Transverse colon (tissue), 4 donors: ENCODE measurements around the gene RIPK3. TPM values are rescaled to one million over a fixed set of nuclear protein-coding genes. Genes with fewer than 3 reads are reported as not detected.

ENCODE experiments used
- DNase-seq: peaks from one replicate; pipeline ENCODE4 v3.0.0-alpha.2; 2019
- H3K27ac ChIP-seq, 4 donors: fragments of 200-600 bp; sonication (generic); 2 replicates each; pipeline ENCODE4 v1.5.1; 2016 to 2018; ENCODE audit warnings: inconsistent platforms in 4 of 4
- H3K27me3 ChIP-seq: fragments of 200-600 bp; sonication (generic); 2 replicates; pipeline ENCODE4 v1.5.1; 2017; ENCODE audit warnings: inconsistent platforms
- H3K36me3 ChIP-seq, 4 donors: fragments of 200-600 bp; sonication (generic); 2 replicates each; pipeline ENCODE4 v1.5.1; 2017 to 2019; ENCODE audit warnings: inconsistent platforms in 4 of 4
- H3K4me1 ChIP-seq, 4 donors: fragments of 200-600 bp; sonication (generic); 2 replicates each; pipeline ENCODE4 v1.5.1; 2017 to 2020; ENCODE audit warnings: inconsistent platforms in 4 of 4
- H3K4me3 ChIP-seq, 4 donors: fragments of 200-600 bp; sonication (generic); 1 replicate in 1 of 4; 2 replicates in 3 of 4; pipeline versions ENCODE4 v1.5.1 to v1.6.1; 2017 to 2019; ENCODE audit warnings: inconsistent platforms in 4 of 4
- H3K9me3 ChIP-seq, 2 donors: fragments of 200-600 bp; sonication (generic); 2 replicates each; pipeline ENCODE4 v1.5.1; 2017 to 2019; ENCODE audit warnings: inconsistent platforms in 2 of 2
- EP300 ChIP-seq: sonication (generic); formaldehyde crosslinking; IDR thresholded peaks from one replicate; pipeline ENCODE4 v1.6.1; 2017; ENCODE audit warnings: antibody characterized with exemption, low read depth
- POLR2A ChIP-seq: fragments of 450-650 bp; IDR thresholded peaks from one replicate; pipeline ENCODE4 v1.6.1; 2016; ENCODE audit warnings: antibody characterized with exemption, mild to moderate bottlenecking, moderate library complexity
- POLR2AphosphoS5 ChIP-seq, 3 donors: sonication (generic); formaldehyde crosslinking; IDR thresholded peaks; one replicate each; pipeline ENCODE4 v1.6.1; 2016; ENCODE audit warnings: antibody characterized with exemption in 3 of 3
- WGBS, 2 donors: methylation state at CpG; one replicate each; pipeline ENCODE4 v1.1.5; 2018; ENCODE audit warnings: low coverage in 1 of 2; 5-methylcytosine and 5-hydroxymethylcytosine counted together
- in situ Hi-C, 4 donors: fragments of 200-750 bp; cut with MboI; loops; one replicate each; pipeline versions ENCODE4 v1.15.0 to v1.15.1; 2017; ENCODE audit warnings: low sequenced_read_pairs in 3 of 4, low pct_ligation_motif_present in 1 of 4, low pct_unique_long_range_greater_than_20kb in 1 of 4
- intact Hi-C: fragments of 100-400 bp; cut with DNase I; formaldehyde crosslinking; loops from one replicate; pipeline ENCODE4 v1.15.1; 2023; ENCODE audit warnings: low total_unique reads
- total RNA-seq, 4 donors: library from RNA; depleted of rRNA; stranded (reverse); fragments of >200 nt; gene quantifications; one replicate each; pipeline ENCODE4 v1.1.0, GENCODE V29; 2016
- TF ChIP-seq, protein P1 (sequence below), 5 experiments: fragments of 200-600 bp in 3 of 5; fragments of 450-650 bp in 2 of 5; sonication (generic) in 3 of 5; IDR thresholded peaks; 1 replicate in 2 of 5; 2 replicates in 3 of 5; pipeline ENCODE4 v1.5.1; 2016 to 2017; ENCODE audit warnings: antibody characterized with exemption in 5 of 5, inconsistent platforms in 3 of 5, mild to moderate bottlenecking in 2 of 5, moderate library complexity in 1 of 5

The RIPK3 gene
- total RNA-seq, 4 donors from 2014 or later, result 19.3 to 156 (median 53.6) TPM

GRCh38 chr14:24338843-24339242, 948 bp downstream of the RIPK3 start:
- intact Hi-C loops, result no loop called here
- Histone ChIP-seq H3K4me1 (peaks cover 9 to 30% (median 17%) of the 10 kb centered on the region in 4 donors), H3K27ac (peak overlapping the region in 2 of 4 donors; percentile 82 to 85), H3K4me3 (peak overlapping the region in 3 of 4 donors; percentile 47 to 60 (median 57)), H3K36me3 (peaks cover 0 to 4% (median 0%) of the 10 kb centered on the region in 4 donors), H3K9me3 (no peaks in the 10 kb centered on the region), H3K27me3 (peaks cover 17% of the 10 kb centered on the region)
- TF ChIP-seq, protein P1, sequence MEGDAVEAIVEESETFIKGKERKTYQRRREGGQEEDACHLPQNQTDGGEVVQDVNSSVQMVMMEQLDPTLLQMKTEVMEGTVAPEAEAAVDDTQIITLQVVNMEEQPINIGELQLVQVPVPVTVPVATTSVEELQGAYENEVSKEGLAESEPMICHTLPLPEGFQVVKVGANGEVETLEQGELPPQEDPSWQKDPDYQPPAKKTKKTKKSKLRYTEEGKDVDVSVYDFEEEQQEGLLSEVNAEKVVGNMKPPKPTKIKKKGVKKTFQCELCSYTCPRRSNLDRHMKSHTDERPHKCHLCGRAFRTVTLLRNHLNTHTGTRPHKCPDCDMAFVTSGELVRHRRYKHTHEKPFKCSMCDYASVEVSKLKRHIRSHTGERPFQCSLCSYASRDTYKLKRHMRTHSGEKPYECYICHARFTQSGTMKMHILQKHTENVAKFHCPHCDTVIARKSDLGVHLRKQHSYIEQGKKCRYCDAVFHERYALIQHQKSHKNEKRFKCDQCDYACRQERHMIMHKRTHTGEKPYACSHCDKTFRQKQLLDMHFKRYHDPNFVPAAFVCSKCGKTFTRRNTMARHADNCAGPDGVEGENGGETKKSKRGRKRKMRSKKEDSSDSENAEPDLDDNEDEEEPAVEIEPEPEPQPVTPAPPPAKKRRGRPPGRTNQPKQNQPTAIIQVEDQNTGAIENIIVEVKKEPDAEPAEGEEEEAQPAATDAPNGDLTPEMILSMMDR (IDR thresholded peaks at IDR 0.05), result no peak
- TF ChIP-seq EP300, result no peak
- TF ChIP-seq POLR2AphosphoS5 (IDR thresholded peaks at IDR 0.05), result no peak
- TF ChIP-seq POLR2A, result no peak
- in situ Hi-C loops, result loop anchor here in 3 of 4 donors (5.0 to 25.0 kb wide), 3 partner anchors 93 to 98 kb away; partner anchors contain the start of genes CBLN3 (in 1 of the 3), KHNYN (in 1 of the 3) and SDR39U1 (in 1 of the 3)
- no peak for DNase-seq
- 88% methylated on average over 6 of the region's 14 CpGs; no CpG with 5 or more reads in 1 of the 2 donors for WGBS, 2 donors

- no peak overlapping the region for H3K4me3 ChIP-seq
- intact Hi-C loops, result no loop called here
- peaks cover 23% of the 10 kb centered on the region for H3K27me3 ChIP-seq
- H3K4me1 ChIP-seq, result peaks cover 10 to 40% (median 27%) of the 10 kb centered on the region in 4 donors
- DNase-seq, result no peak
- no peaks in the 10 kb centered on the region for H3K9me3 ChIP-seq
- no peak overlapping the region for H3K27ac ChIP-seq
- TF ChIP-seq POLR2AphosphoS5 (IDR thresholded peaks at IDR 0.05) (no peak), EP300 (no peak)
- TF ChIP-seq, protein P1 (IDR thresholded peaks at IDR 0.05), result no peak
- in situ Hi-C loops, result loop anchor here in 3 of 4 donors (5.0 to 25.0 kb wide), 3 partner anchors 95 to 100 kb away; partner anchors contain the start of genes CBLN3 (in 1 of the 3), KHNYN (in 1 of the 3) and SDR39U1 (in 1 of the 3)
- 85 to 98% methylated on average over 6 to 8 of the region's 8 CpGs for WGBS, 2 donors
- peaks cover 0 to 4% (median 0%) of the 10 kb centered on the region in 4 donors for H3K36me3 ChIP-seq
Measured at GRCh38 chr14:24337824-24338175, 2.0 kb downstream of the RIPK3 start.

DNA sequence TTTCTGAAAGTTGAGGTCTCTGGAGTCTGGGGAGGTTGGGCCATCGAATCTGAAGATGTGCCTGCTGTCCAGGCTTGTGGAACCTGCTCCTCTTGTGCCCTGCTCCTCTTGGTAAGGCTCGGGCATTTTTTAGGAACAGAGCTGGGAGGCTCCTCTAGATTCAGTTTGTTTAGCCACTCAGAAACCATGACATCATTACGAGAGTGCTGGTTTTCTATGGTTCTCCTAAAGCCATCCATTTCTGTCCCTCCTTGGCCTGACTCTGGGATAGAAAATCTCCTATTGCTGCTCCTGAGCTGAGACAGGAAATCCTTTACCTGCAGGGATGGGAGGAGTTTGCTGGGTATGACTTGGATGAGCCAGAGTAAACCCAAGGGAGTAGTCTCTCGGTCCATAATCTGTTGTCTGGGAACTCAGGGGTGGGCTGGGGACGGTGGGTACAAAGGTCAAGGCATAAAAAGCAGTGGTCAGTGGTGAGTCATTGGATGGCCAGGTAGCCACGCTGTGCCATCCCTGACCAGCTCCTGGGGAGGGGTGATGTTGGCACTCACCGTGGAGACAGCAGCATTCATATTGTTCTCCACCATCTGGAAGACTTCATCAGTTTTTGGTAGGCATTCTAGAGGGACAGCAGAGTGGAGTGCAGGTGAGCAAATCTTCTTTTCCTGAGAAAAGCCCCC, 2.5 kb downstream of the RIPK3 start:
- peaks cover 0 to 4% (median 0%) of the 10 kb centered on the region in 4 donors for H3K36me3 ChIP-seq
- H3K9me3 ChIP-seq, result no peaks in the 10 kb centered on the region
- H3K27ac ChIP-seq, result no peak overlapping the region
- H3K4me3 ChIP-seq, result no peak overlapping the region
- TF ChIP-seq POLR2AphosphoS5 (IDR thresholded peaks at IDR 0.05) (no peak), POLR2A (no peak), EP300 (no peak)
- TF ChIP-seq, protein P1 (IDR thresholded peaks at IDR 0.05), result no peak
- peaks cover 28% of the 10 kb centered on the region for H3K27me3 ChIP-seq
- WGBS, 2 donors, result 79 to 88% methylated on average over 2 to 7 of the region's 7 CpGs
- in situ Hi-C loops, result loop anchor here in 3 of 4 donors (5.0 to 25.0 kb wide), 3 partner anchors 95 to 100 kb away; partner anchors contain the start of genes CBLN3 (in 1 of the 3), KHNYN (in 1 of the 3) and SDR39U1 (in 1 of the 3)
- intact Hi-C loops, result no loop called here
- DNase-seq, result no peak
- H3K4me1 ChIP-seq, result peaks cover 15 to 45% (median 32%) of the 10 kb centered on the region in 4 donors

DNA sequence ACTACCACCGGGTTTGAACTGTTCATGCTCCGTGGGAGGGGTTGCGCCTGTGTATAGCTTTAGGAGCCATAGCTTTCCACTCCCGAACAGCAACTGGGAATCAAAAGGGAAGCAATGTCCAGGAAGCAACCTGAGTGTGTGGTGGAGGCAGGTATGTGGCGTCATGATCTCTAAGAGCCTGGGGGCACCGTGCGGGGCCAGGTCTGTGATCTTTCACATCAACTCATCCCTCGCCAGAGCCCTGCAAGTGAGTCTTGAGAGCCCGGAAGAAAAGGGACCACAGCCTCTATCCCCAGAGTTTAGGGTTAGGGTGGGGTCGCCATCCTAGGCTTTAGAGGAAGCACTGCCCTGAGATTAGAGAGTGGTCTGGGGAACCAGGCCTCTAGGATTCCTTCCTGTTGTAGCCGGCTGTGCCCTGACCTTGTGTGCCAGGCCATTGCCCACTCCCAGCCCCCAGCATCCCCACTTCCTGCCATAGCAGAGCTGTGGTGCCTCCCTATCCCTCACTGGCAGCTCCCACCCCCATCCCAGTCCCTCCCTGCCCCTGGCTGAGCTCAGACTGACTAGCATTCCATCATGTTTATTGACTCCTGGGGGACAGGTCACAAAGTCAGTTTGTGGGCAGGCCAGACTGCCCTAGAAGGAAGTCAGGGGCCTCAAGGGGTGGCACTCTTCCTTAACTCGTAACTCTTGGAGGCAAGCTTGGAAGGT, 4.2 kb downstream of the RIPK3 start:
- intact Hi-C loops, result no loop called here
- no peaks in the 10 kb centered on the region for H3K9me3 ChIP-seq
- H3K4me1 ChIP-seq, result peaks cover 15 to 51% (median 36%) of the 10 kb centered on the region in 4 donors

More for the DNA sequence above, 4.2 kb downstream of the RIPK3 start:
- WGBS, 2 donors, result 81% methylated on average over 12 of the region's 12 CpGs; no CpG with 5 or more reads in 1 of the 2 donors
- peaks cover 28% of the 10 kb centered on the region for H3K27me3 ChIP-seq
- TF ChIP-seq POLR2AphosphoS5 (IDR thresholded peaks at IDR 0.05) (peak in 1 of 3 donors; percentile 10), POLR2A (no peak)
- in situ Hi-C loops, result loop anchor here in 3 of 4 donors (5.0 to 25.0 kb wide), 3 partner anchors 97 to 102 kb away; partner anchors contain the start of genes CBLN3 (in 1 of the 3), KHNYN (in 1 of the 3) and SDR39U1 (in 1 of the 3)
- DNase-seq, result no peak
- peaks cover 0 to 4% (median 0%) of the 10 kb centered on the region in 4 donors for H3K36me3 ChIP-seq
- H3K4me3 ChIP-seq, result peak overlapping the region in 1 of 4 donors; percentile 41
- H3K27ac ChIP-seq, result peak overlapping the region in 2 of 4 donors; percentile 4 to 13
